AG09319 (cell line): ENCODE results near the gene CPNE1.

Source experiments
- DNase-seq: peaks from one replicate; pipeline ENCODE4 v3.0.0-alpha.2; 2010; ENCODE audit warnings: low read depth; ENCODE audit errors: extremely low read depth
- CTCF ChIP-seq: IDR thresholded peaks from 2 replicates; pipeline ENCODE4 v1.5.1; 2011; ENCODE audit warnings: low read depth, mild to moderate bottlenecking, inconsistent platforms, low read length, moderate library complexity

Gene CPNE1

GRCh38 chr20:35644806-35645205 is 19.9 kb downstream of the CPNE1 start:
- DNase-seq: no peak
- no peak for TF ChIP-seq CTCF

GRCh38 chr20:35643045-35643444 is 21.7 kb downstream of the CPNE1 start:
- DNase-seq: no peak
- TF ChIP-seq CTCF: no peak

- no peak for DNase-seq
- TF ChIP-seq CTCF: no peak
Measured at GRCh38 chr20:35641743-35642142, 23.0 kb downstream of the CPNE1 start.

- no peak for TF ChIP-seq CTCF
- no peak for DNase-seq
Measured at GRCh38 chr20:35640724-35641123, 24.0 kb downstream of the CPNE1 start.

- TF ChIP-seq CTCF: no peak
- DNase-seq: no peak
Measured at GRCh38 chr20:35638751-35639150, 25.9 kb downstream of the CPNE1 start.

GRCh38 chr20:35637276-35637675 is 27.4 kb downstream of the CPNE1 start:
- no peak for TF ChIP-seq CTCF

GRCh38 chr20:35636095-35636494 is 28.6 kb downstream of the CPNE1 start:
- TF ChIP-seq CTCF: no peak
- no peak for DNase-seq

More at GRCh38 chr20:35637276-35637675, 27.4 kb downstream of the CPNE1 start:
- DNase-seq: no peak
